PC-9 (cell line): Measurements from ENCODE around the gene CFAP141. TPM values are rescaled to one million over a fixed set of nuclear protein-coding genes. Genes with fewer than 3 reads are reported as not detected.

Experiments
- BruUV-seq: library from RNA; stranded (reverse); fragments of 400-500 nt; replicated peaks from 2 replicates; lab custom pipeline; 2021; lab: Mats Ljungman, UMichigan
- CTCF ChIA-PET: fragments of 300-600 bp; sonication (Branson Sonifier 250); formaldehyde crosslinking; loops from one replicate; lab custom pipeline; 2022; ENCODE audit warnings: antibody characterized with exemption; lab: Charles Lee
- POLR2A ChIA-PET: fragments of 300-600 bp; sonication (Branson Sonifier 250); formaldehyde crosslinking; loops from one replicate; lab custom pipeline; 2022; ENCODE audit warnings: antibody characterized with exemption; ENCODE audit not compliant: unreplicated experiment; lab: Charles Lee
- DNase-seq, 2 experiments: peaks; one replicate each; pipeline versions ENCODE4 v3.0.0 to v3.0.0-alpha.2; 2015 to 2022; ENCODE audit warnings: mixed read lengths in 1 of 2
- H2AFZ ChIP-seq: fragments of 200-600 bp; sonication (generic); 2 replicates; pipeline ENCODE4 v1.8.1; 2017; ENCODE audit warnings: antibody characterized with exemption
- H3F3A ChIP-seq: fragments of 200-600 bp; sonication (generic); 2 replicates; pipeline ENCODE4 v1.8.1; 2017; ENCODE audit warnings: antibody characterized with exemption, mild to moderate bottlenecking, low read depth; ENCODE audit not compliant: insufficient read depth
- H3K27ac ChIP-seq: fragments of 200-600 bp; sonication (generic); 2 replicates; pipeline ENCODE4 v1.6.1; 2016; ENCODE audit warnings: mixed run types
- H3K27me3 ChIP-seq: fragments of 200-600 bp; sonication (generic); 2 replicates; pipeline ENCODE4 v1.6.1; 2016; ENCODE audit warnings: low read depth, mixed run types; ENCODE audit not compliant: insufficient read depth
- H3K36me3 ChIP-seq: fragments of 200-600 bp; sonication (generic); 2 replicates; pipeline ENCODE4 v1.6.1; 2016; ENCODE audit warnings: low read depth, mixed run types
- H3K4me1 ChIP-seq: fragments of 200-600 bp; sonication (generic); replicated peaks from 2 replicates; pipeline ENCODE4 v1.6.1; 2016; ENCODE audit warnings: mixed run types; ENCODE audit not compliant: insufficient read depth
- H3K4me2 ChIP-seq: fragments of 200-600 bp; sonication (generic); 2 replicates; pipeline ENCODE4 v1.6.1; 2017; ENCODE audit warnings: mixed run types
- H3K4me3 ChIP-seq: fragments of 200-600 bp; sonication (generic); 2 replicates; pipeline ENCODE4 v1.6.1; 2016; ENCODE audit warnings: mixed run types
- H3K79me2 ChIP-seq: fragments of 200-600 bp; sonication (generic); 2 replicates; pipeline ENCODE4 v1.6.1; 2017; ENCODE audit warnings: low read depth, mixed run types
- H3K9me2 ChIP-seq: fragments of 200-600 bp; sonication (generic); 2 replicates; pipeline ENCODE4 v1.8.1; 2017; ENCODE audit warnings: mild to moderate bottlenecking; ENCODE audit not compliant: insufficient read depth
- H3K9me3 ChIP-seq: fragments of 200-600 bp; sonication (generic); 2 replicates; pipeline ENCODE4 v1.8.1; 2016; ENCODE audit warnings: low read depth; ENCODE audit not compliant: insufficient read depth
- H4K20me1 ChIP-seq: fragments of 200-600 bp; sonication (generic); 2 replicates; pipeline ENCODE4 v1.8.1; 2017; ENCODE audit not compliant: insufficient read depth
- CTCF ChIP-seq: fragments of 200-600 bp; sonication (generic); conservative IDR thresholded peaks from 2 replicates; pipeline ENCODE4 v1.6.1; 2017; ENCODE audit warnings: mixed run types, antibody characterized with exemption, mild to moderate bottlenecking, moderate library complexity
- EZH2 ChIP-seq: fragments of 200-600 bp; sonication (generic); IDR thresholded peaks from 2 replicates; pipeline ENCODE4 v1.8.0; 2017; ENCODE audit warnings: antibody characterized with exemption, low read depth
- intact Hi-C: fragments of 100-400 bp; cut with micrococcal nuclease; formaldehyde crosslinking; loops from one replicate; pipeline ENCODE4 v1.10.0; 2022; ENCODE audit not compliant: unreplicated experiment
- total RNA-seq: library from RNA; stranded (reverse); gene quantifications from 2 replicates; pipeline ENCODE4 v1.2.3, GENCODE V29; 2021

Gene CFAP141
- total RNA-seq, 1 experiment from 2014 or later = not detected

- Histone ChIP-seq H3K9me2 (no peaks in the 10 kb centered on the region), H3F3A (peaks cover 14% of the 10 kb centered on the region), H3K79me2 (no peaks in the 10 kb centered on the region), H3K4me2 (no peak overlapping the region), H3K4me1 (no peaks in the 10 kb centered on the region), H3K9me3 (no peaks in the 10 kb centered on the region), H3K27me3 (no peaks in the 10 kb centered on the region), H3K27ac (0 out of 2 replicates have a peak overlapping the region, but pooled peaks have one; percentile 2), H4K20me1 (no peaks in the 10 kb centered on the region; the same call in none of the 2 replicates), H2AFZ (no peak overlapping the region), H3K4me3 (no peak overlapping the region), H3K36me3 (peaks cover 37% of the 10 kb centered on the region; the same call in 1 of the 2 replicates)
- no peak for TF ChIP-seq EZH2
- TF ChIP-seq CTCF = no peak
- intact Hi-C loops = no loop called here
- ChIA-PET CTCF (no interaction called here), POLR2A (no interaction called here)
- BruUV-seq = no TSS peak
- DNase-seq = no peak
Observed at GRCh38 chr1:154158307-154159125, 47.6 kb downstream of the CFAP141 start.

GRCh38 chr1:154157520-154158306, 48.4 kb downstream of the CFAP141 start:
- CTCF ChIA-PET = no interaction called here

More at GRCh38 chr1:154157520-154158306, 48.4 kb downstream of the CFAP141 start:
- Histone ChIP-seq H3K9me2 (no peaks in the 10 kb centered on the region), H3K4me3 (no peak overlapping the region), H3K4me2 (no peak overlapping the region), H3K79me2 (no peaks in the 10 kb centered on the region), H3K27ac (peak overlapping the region; percentile 18; the same call in 1 of the 2 replicates), H4K20me1 (no peaks in the 10 kb centered on the region; the same call in none of the 2 replicates), H3F3A (peaks cover 14% of the 10 kb centered on the region), H2AFZ (no peak overlapping the region), H3K27me3 (no peaks in the 10 kb centered on the region), H3K4me1 (no peaks in the 10 kb centered on the region), H3K36me3 (0 out of 2 replicates have a peak, but pooled peaks cover 29% of the 10 kb centered on the region), H3K9me3 (no peaks in the 10 kb centered on the region)
- no peak for DNase-seq
- POLR2A ChIA-PET = no interaction called here
- no TSS peak for BruUV-seq
- TF ChIP-seq EZH2 (no peak), CTCF (no peak)
- intact Hi-C loops = no loop called here
